ENCODE data around the gene BCKDHA. TPM values are rescaled to one million over a fixed set of nuclear protein-coding genes. Genes with fewer than 3 reads are reported as not detected.
A peak's percentile ranks its signal among the peaks of the same experiment; 100 is the strongest.
"Not testable (repeated sequence)": the region's sequence is repeated elsewhere in the genome, so short reads cannot be mapped to it uniquely, and the experiment has no call there.

Gene BCKDHA
- total and polyA plus RNA-seq, 2 of the 4 experiments (the other 2 are of a cell fraction): 7.6 to 7.7 TPM

GRCh38 chr19:41377977-41378709 lies 19.5 kb upstream of the BCKDHA start:
- no peak overlapping the region for H3K18ac ChIP-seq (ENCODE audit: low read depth, low read length)
- no peak overlapping the region for H3K56ac ChIP-seq (ENCODE audit: extremely low read depth, insufficient read depth, low read length)
- H2AK5ac ChIP-seq (ENCODE audit: low read depth, low read length): no peak overlapping the region
- no peak overlapping the region for H4K8ac ChIP-seq (ENCODE audit: low read depth in 2 of 2, low read length in 2 of 2)
- no peak overlapping the region for H3K4me3 ChIP-seq (ENCODE audit: insufficient read depth, low read depth, low read length)
- CTCF ChIA-PET: no interaction called here
- dilution Hi-C loops (cut with HindIII; ENCODE audit: low sequenced_read_pairs, unreplicated experiment) (no loop called here), in situ Hi-C loops (cut with MboI; ENCODE audit: low sequenced_read_pairs) (no loop called here), intact Hi-C loops (cut with micrococcal nuclease) (no loop called here)
- DNase-seq (no peak), ATAC-seq (ENCODE audit: low read depth) (no peak)
- no peaks in the 10 kb centered on the region for H3K9me3 ChIP-seq (ENCODE audit: control insufficient read depth, insufficient read depth, low read length)
- 61% methylated on average over 2 of the region's 9 CpGs; no CpG with 5 or more reads in 1 of the 2 experiments for WGBS, 2 experiments (ENCODE audit: extremely low coverage in 2 of 2, insufficient read length in 1 of 2)
- H3K27me3 ChIP-seq (ENCODE audit: control insufficient read depth, insufficient read depth, low read length): no peaks in the 10 kb centered on the region
- H4K20me1 ChIP-seq (ENCODE audit: insufficient read depth, low read length): peaks cover 3% of the 10 kb centered on the region; the same call in 1 of the 2 replicates
- no peak overlapping the region for H2AK9ac ChIP-seq (replicated peaks; ENCODE audit: low read depth, low read length, poor library complexity)
- H2BK5ac ChIP-seq (ENCODE audit: low read depth, low read length, poor library complexity, severe bottlenecking): no peak overlapping the region
- H2BK15ac ChIP-seq (ENCODE audit: low read depth, low read length): no peak overlapping the region
- peak; percentile 14; the same call in 1 of the 2 replicates for TF ChIP-seq CTCF (conservative IDR thresholded peaks at IDR 0.05; ENCODE audit: low read depth, low read length)
- TF ChIP-seq FOS (IDR thresholded peaks at IDR 0.05; ENCODE audit: low read depth, low read length): no peak
- POLR2A ChIA-PET (ENCODE audit: unreplicated experiment): no interaction called here
- H3K36me3 ChIP-seq (ENCODE audit: control insufficient read depth, insufficient read depth, low read length): peaks cover 4% of the 10 kb centered on the region; the same call in 1 of the 2 replicates
- H3K9ac ChIP-seq (ENCODE audit: low read depth, low read length): no peak overlapping the region
- no peak overlapping the region for H4K5ac ChIP-seq (ENCODE audit: low read depth, low read length)
- peaks cover 0 to 18% of the 10 kb centered on the region in 2 experiments; a peak in 3 of 4 replicates for H3K79me1 ChIP-seq (ENCODE audit: low read depth in 1 of 2, low read length in 2 of 2)
- no peak overlapping the region for H4K91ac ChIP-seq (ENCODE audit: insufficient read depth, low read depth, low read length)
- peaks cover 10% of the 10 kb centered on the region for H3K9me1 ChIP-seq (ENCODE audit: insufficient read depth, low read length)
- H3K27ac ChIP-seq (ENCODE audit: insufficient read depth, low read length): no peak overlapping the region
- no peak overlapping the region for H3K14ac ChIP-seq (replicated peaks; ENCODE audit: low read depth, low read length)
- no peak overlapping the region for H3K4me2 ChIP-seq (ENCODE audit: low read depth, low read length)
- no peak overlapping the region for H2BK20ac ChIP-seq (ENCODE audit: low read depth, low read length)
- no TSS peak for BruUV-seq (replicated peaks)
- no peak overlapping the region for H2BK120ac ChIP-seq (ENCODE audit: low read depth, low read length)
- H3K4ac ChIP-seq (ENCODE audit: low read depth, low read length): no peak overlapping the region
- H3K4me1 ChIP-seq (ENCODE audit: control insufficient read depth, insufficient read depth, low read length): peaks cover 7% of the 10 kb centered on the region
- H3K23ac ChIP-seq (ENCODE audit: low read depth, low read length): no peak overlapping the region
- no peak overlapping the region for H2AFZ ChIP-seq (replicated peaks; ENCODE audit: low read length, poor library complexity)

GRCh38 chr19:41381536-41381935 lies 16.1 kb upstream of the BCKDHA start:
- H2BK5ac ChIP-seq (ENCODE audit: low read depth, low read length, poor library complexity, severe bottlenecking); H3K9me1 ChIP-seq (ENCODE audit: insufficient read depth, low read length); H3K4me3 ChIP-seq (ENCODE audit: insufficient read depth, low read depth, low read length); H2AK5ac ChIP-seq (ENCODE audit: low read depth, low read length); H4K8ac ChIP-seq (ENCODE audit: low read depth in 2 of 2, low read length in 2 of 2); H3K4ac ChIP-seq (ENCODE audit: low read depth, low read length); H2AFZ ChIP-seq (replicated peaks; ENCODE audit: low read length, poor library complexity); H2AK9ac ChIP-seq (replicated peaks; ENCODE audit: low read depth, low read length, poor library complexity); H4K5ac ChIP-seq (ENCODE audit: low read depth, low read length); H3K27me3 ChIP-seq (ENCODE audit: control insufficient read depth, insufficient read depth, low read length); H3K79me1 ChIP-seq (ENCODE audit: low read depth in 1 of 2, low read length in 2 of 2); H2BK15ac ChIP-seq (ENCODE audit: low read depth, low read length); H3K18ac ChIP-seq (ENCODE audit: low read depth, low read length); H3K4me1 ChIP-seq (ENCODE audit: control insufficient read depth, insufficient read depth, low read length); BruUV-seq (replicated peaks); H4K20me1 ChIP-seq (ENCODE audit: insufficient read depth, low read length); H3K23ac ChIP-seq (ENCODE audit: low read depth, low read length); CTCF ChIA-PET; H2BK20ac ChIP-seq (ENCODE audit: low read depth, low read length); H3K9me3 ChIP-seq (ENCODE audit: control insufficient read depth, insufficient read depth, low read length); H3K9ac ChIP-seq (ENCODE audit: low read depth, low read length); ATAC-seq (ENCODE audit: low read depth); DNase-seq; dilution Hi-C loops (cut with HindIII; ENCODE audit: low sequenced_read_pairs, unreplicated experiment); H3K36me3 ChIP-seq (ENCODE audit: control insufficient read depth, insufficient read depth, low read length); H3K56ac ChIP-seq (ENCODE audit: extremely low read depth, insufficient read depth, low read length); H3K27ac ChIP-seq (ENCODE audit: insufficient read depth, low read length); in situ Hi-C loops (cut with MboI; ENCODE audit: low sequenced_read_pairs); H3K4me2 ChIP-seq (ENCODE audit: low read depth, low read length); H4K91ac ChIP-seq (ENCODE audit: insufficient read depth, low read depth, low read length); intact Hi-C loops (cut with micrococcal nuclease); H2BK120ac ChIP-seq (ENCODE audit: low read depth, low read length); H3K14ac ChIP-seq (replicated peaks; ENCODE audit: low read depth, low read length): not testable (repeated sequence)
- WGBS, 2 experiments (ENCODE audit: extremely low coverage in 2 of 2, insufficient read length in 1 of 2): no CpG with 5 or more reads among the region's 8 CpGs
- POLR2A ChIA-PET (ENCODE audit: unreplicated experiment): interaction anchor here (0.6 kb wide), 2 partner anchors 13 to 1194 kb away, joined by 6 to 13 read pairs; no protein-coding TSS in a partner anchor
